GM18526 (cell line): ENCODE results near the gene MED4.

Experiments
- POLR2A ChIP-seq: IDR thresholded peaks from 3 replicates; pipeline ENCODE4 v1.6.1; 2011; ENCODE audit not compliant: insufficient read length; ENCODE audit errors: extremely low read depth

Gene MED4

DNA sequence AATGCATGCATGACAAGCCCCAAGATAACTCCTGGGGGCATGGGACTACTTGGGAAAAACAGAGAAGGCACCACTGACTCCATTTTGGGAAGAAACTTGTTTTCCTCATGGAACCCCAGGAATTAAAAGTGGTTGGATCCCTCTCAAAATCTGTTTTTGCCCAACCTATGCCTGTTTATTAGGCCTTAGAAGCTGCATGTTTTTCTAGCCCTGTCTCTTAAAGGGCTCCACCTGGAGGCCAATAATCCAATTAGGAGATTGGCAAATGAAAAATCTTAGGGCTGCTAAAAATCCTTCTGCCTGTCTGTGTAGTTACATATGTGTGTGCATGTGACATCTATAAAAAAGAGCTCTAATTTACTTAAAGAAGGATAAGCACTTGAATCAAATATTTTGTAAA, 26.9 kb downstream of the MED4 start:
- no peak for TF ChIP-seq POLR2A

DNA sequence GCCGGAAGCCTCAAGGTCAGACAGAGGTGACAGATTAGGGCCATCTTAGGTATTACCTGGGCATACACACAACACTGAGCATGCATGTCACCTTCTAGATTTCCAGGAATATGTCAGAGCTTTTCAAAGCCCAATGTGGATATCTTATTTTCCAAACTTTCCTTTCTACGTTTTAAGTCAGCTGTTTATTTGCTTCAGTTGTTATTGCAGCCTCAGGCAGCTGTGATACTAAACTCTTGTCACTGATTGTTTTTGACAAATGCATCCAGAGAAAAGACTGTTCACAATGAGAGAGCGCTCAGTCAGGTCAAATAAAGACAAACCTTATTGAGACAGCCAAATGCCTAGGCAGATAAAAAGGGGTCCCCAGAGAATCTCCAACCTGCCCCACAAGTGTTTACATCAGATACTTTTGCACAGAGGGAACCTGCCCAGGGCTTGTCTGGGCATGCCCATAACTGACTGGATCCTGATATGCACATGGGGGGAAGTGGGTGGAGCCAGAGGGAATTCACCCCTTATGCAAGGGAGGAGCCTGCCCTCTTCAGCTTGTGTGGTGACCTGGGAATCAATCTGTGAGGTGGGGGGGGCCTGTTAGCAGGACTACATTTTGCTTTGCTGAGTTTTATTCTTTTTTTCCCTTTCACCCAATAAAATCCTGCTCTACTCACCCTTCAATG, 28.5 kb downstream of the MED4 start:
- no peak for TF ChIP-seq POLR2A

DNA sequence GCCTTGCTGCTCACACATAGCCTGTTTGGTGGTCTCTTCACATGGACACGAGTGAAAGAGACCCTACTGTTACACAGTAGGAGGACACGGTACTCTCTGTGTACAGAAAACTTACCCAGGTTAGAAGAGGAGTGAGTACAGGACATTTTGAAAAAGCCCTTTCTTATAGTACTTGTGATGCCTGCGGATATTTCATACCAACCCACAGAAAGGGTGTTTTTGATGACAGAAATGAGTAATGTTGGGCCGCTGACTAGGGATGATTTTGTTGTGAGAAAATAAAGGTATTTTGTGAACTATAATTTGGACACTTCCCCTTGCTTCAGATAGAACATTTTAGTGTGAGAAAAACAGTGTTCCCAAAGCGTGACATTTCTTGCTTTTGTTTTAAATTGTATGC, 39.2 kb downstream of the MED4 start:
- no peak for TF ChIP-seq POLR2A

DNA sequence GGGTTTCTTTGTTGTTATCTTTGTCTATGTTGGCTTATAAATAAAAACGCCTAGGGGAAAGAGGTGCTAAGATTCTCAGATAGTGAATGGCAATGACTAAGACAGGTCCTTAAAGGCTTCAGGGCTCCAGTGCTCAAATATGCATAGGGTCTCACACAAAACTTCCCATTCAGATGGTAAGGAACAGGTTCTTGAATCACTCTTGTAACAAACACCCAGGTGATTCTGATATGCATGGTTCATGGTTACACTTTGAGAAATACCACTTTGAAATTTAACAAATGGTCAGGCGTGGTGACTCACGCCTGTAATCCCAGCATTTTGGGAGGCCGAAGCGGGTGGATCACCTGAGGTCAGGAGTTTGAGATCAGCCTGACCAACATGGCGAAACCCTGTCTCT, 40.3 kb downstream of the MED4 start:
- no peak for TF ChIP-seq POLR2A

DNA sequence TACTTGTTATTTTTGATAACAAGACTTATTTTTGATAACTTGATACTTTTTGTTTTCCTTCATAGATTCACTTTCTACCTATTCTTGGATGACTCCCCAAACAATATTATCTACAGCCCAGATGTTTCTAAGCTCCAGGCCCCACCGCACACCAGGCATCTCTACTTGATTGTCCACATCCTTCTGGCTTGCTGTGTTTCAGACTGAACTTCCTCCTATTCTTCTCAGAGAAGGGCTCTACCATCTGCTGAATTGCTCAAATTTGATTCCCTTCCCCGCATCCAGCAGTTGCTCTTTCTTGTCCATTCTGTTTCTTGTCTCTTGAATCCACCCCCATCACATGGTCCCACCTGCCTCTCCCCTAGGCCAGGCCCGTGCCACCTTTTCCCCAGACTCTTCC, 44.4 kb downstream of the MED4 start:
- no peak for TF ChIP-seq POLR2A

DNA sequence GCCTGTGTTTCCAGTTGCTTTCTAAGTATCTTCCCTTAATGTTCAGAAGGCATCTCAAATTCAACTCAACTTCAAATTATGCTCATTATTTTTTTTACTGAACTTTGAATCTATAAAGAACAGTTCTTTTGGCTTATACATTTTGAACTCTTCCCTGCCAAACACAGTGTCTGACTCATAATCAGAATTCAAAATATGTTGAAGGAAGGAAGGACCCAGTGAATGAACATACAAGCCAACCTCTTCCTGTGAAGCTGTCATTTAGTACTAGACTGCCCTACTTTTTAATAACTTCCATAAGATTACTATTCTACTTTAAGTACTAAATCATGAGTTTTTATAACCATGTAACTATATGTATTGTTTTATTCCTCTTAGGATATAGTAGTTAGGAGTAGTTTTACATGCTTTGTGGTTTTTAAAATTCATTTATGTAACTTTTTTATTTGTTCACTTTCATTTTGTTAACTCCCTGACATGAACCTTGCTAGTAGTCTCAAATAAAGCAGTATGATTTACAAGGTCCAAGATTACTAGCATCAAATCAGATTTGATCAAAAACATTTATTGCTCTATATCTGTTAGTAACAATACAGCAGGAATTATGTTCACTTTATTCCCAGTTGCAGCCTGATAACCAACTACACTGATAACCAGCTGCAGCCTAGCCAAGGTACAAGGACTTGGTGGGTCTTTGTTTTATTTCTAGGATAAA, 51.0 kb downstream of the MED4 start:
- no peak for TF ChIP-seq POLR2A

DNA sequence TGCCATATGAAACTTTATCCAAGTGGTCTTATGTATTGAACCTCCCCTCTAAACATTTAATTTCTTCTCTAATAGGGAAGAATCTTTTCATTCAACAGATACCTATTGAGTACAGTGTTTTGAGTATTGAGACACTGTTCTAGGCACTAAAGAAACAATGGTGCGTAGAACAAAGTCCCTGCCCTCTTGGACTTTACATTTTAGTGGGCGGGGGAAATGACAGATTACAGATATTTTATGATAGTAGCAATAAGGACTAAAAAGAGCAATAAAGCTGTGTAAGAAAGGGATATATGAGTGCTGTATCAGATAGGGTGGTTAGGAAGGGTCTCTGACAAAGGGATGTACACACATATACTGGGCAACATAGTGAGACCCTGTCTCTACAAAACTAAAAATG, 52.0 kb downstream of the MED4 start:
- TF ChIP-seq POLR2A: no peak

DNA sequence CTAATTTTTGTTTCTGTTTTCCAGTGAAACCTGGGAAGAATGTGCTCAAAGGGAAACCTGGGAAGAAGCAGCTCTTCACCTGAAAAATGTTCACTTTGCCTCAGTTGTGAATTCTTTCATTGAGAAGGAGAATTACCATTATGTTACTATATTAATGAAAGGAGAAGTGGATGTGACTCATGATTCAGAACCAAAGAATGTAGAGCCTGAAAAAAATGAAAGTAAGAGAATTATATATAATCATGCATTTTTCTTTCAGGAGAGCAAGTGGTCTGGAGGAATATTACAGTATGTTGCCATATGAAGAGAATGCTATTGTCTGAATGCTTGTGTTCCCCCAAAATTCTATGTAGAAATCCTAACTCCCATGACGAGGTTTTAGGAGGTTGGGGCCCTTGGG, 54.0 kb downstream of the MED4 start:
- no peak for TF ChIP-seq POLR2A

DNA sequence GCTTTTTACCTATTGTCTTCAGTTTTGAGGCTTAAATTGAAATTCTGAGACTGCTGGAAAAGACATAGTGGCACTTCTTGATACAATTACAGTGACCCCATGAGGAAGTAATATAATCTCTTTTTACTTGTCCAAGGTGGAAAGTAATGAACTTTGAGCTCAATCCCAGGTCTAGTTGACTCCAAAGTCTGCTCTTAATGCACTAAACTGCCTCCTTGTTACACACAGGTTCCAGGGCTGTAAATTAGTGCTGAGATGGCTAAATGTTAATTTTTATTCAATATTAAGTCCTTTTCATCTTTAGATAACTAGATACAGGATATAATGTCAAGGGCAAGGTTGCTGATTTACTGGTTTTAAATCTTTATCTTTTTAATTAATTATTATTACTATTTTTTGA, 54.9 kb downstream of the MED4 start:
- TF ChIP-seq POLR2A: no peak

DNA sequence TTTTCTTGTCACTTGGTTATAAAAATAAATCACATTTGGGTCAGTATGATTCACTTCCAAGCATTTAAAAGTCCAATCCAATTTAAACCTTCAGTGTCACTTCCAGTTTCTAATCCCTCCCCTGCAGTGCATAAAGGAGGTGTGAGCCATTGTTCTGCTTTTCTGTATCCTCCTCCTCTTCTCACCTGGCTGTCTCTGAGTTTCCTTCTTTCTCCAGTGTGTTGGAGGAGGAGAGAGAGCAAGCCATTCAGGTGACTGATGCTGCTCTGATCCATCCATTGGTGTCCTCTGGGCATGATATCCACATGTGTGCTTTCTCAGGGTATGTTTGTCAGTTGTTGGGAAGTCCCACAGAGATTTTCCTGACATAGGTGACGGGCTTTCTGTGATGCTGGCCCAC, 56.1 kb downstream of the MED4 start:
- no peak for TF ChIP-seq POLR2A

DNA sequence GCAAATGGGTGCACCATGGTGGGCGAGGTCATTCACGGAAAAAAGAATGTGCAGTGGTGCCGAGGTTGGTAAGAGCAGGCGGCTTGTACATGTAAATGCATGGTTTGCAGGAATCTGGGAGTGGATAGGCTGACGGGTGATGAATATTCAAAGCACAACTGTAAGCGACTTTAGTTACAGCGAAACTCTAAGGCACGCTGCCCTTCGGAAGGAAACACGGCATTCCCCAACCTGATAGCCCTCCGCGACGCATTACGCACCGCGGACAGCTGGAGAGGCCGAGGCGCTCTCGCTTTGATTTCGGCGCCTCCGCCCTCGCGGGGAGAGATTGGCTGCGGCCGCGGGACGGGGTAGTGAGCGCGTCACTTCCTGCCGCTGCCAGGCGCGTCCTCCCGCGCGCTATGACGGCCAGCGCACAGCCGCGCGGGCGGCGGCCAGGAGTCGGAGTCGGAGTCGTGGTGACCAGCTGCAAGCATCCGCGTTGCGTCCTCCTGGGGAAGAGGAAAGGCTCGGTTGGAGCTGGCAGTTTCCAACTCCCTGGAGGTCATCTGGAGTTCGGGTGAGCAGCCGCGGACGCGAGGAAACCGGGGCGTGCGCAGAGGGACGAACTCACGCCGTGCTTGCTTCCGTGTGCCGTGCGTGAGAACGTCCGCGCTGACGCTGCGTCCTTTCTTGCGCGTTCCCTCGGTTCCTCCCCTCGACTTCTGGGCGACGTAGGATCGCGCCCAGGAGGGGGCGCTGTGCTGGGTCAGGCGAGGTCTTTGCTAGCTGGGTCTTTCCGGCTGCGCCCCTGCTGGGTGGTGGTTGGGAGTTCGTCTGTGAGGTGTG, 57.3 kb downstream of the MED4 start, which contains the start of gene NUDT15:
TSS of gene NUDT15 (plus strand) at position 381 of the 828 bp plus-strand sequence. CDS start at position 402, 21 bp downstream.
- peak; percentile 97 for TF ChIP-seq POLR2A

DNA sequence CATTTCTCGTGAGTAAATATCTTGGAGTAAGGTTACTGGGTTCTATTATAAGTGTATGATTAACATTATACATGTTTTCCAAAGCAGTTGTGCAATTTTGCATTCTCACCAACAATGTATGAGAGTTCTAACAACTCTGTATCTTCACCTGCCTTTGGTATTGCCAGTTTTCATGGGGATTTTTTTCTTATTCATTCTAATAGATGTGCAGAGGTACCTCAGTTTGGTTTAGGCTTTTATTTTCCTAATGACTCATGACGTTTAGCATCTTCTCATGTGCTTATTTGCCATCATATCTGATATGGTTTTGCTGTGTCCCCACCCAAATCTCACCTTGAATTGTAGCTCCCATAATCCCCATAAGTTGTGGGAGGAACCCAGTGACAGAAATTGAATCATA, 65.0 kb downstream of the MED4 start:
- no peak for TF ChIP-seq POLR2A

DNA sequence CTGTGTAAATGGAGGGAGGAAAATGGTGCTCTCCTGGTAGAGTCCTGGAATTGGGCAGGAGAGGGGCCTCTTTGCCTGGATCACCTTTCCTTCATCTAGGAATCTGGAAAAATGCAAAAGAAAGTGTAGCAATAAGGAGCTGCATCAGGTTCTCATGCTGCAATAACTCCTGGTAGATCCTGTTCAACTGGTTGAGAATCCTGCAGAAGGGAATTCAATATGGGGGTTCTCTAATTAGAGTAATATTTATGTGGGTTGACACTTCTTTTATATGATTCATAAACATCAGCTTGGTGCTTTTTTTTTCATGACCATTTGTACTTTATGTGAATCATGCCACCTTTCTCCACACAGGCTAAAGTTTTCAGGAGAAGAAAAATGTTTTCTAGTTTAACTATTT, 66.8 kb downstream of the MED4 start:
- TF ChIP-seq POLR2A: no peak
